Measurements from ENCODE around the gene STRIP1.
"Not testable (repeated sequence)": the region's sequence is repeated elsewhere in the genome, so short reads cannot be mapped to it uniquely, and the experiment has no call there.

Gene STRIP1

GRCh38 chr1:110003747-110004428 is 30.5 kb upstream of the STRIP1 start:
- DNase-seq (peak in 1 of 2 donors; percentile 21), ATAC-seq (peak; percentile 78)
- Mint-ChIP-seq H3K4me3 (peak overlapping the region; percentile 7 to 30), H3K27ac (peak overlapping the region in 1 of 2 donors; percentile 24), H3K4me1 (peaks cover 25% of the 10 kb centered on the region), H3K27me3 (no peaks in the 10 kb centered on the region), H3K9me3 (no peaks in the 10 kb centered on the region)

- H3K4me1 Mint-ChIP-seq: peaks cover 25% of the 10 kb centered on the region
- no peaks in the 10 kb centered on the region for H3K9me3 Mint-ChIP-seq
- no peaks in the 10 kb centered on the region for H3K27me3 Mint-ChIP-seq
- no peak for DNase-seq
- H3K4me3 Mint-ChIP-seq: no peak overlapping the region
- ATAC-seq: no peak
- peak overlapping the region in 1 of 2 donors; percentile 4 for H3K27ac Mint-ChIP-seq
Measured at GRCh38 chr1:110004583-110004982, 29.8 kb upstream of the STRIP1 start.

DNA sequence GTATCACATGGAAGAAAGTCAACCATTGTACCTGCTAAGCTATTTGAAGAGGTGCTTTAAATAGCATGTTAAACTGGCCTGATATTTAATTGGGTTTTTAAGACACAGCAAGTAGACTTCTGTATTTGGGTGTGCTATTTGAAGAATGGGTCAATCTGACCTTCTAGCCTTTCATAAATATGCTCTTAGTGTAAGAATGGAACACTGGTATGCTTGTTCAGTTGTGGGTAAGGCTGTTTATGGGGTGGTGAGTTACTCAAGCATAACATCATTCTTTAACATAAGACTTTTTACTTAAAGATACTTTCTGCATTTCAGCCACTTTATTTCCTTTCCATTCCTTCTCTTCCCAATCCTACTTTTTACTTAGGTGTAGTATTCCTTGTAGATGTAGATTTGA is 28.5 kb upstream of the STRIP1 start:
- H3K4me1 Mint-ChIP-seq: peaks cover 25% of the 10 kb centered on the region
- ATAC-seq (no peak), DNase-seq (no peak)
- H3K27me3 Mint-ChIP-seq: no peaks in the 10 kb centered on the region
- no peak overlapping the region for H3K27ac Mint-ChIP-seq
- no peaks in the 10 kb centered on the region for H3K9me3 Mint-ChIP-seq
- H3K4me3 Mint-ChIP-seq: no peak overlapping the region

DNA sequence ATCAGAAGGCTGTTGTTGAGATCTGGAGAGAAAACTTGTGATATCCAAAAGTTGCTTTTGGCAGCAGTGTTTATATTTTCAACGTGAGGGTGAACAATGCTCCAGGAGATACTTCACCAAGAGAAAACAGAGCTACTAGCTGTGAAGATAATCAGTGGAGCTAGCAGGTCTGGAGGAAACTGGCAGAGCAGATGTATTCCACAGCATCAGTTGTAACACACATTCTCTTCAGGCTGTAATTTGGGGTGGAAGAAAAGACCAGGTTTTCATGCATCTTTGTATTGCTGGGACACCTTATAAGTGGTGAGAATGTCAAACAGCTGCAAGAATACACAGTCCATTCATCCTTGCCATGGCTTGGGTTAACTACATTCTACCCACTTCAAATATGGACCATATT is 27.9 kb upstream of the STRIP1 start:
- Mint-ChIP-seq H3K4me1 (peaks cover 25% of the 10 kb centered on the region), H3K4me3 (no peak overlapping the region), H3K27ac (no peak overlapping the region), H3K27me3 (no peaks in the 10 kb centered on the region), H3K9me3 (no peaks in the 10 kb centered on the region)
- DNase-seq (no peak), ATAC-seq (no peak)

DNA sequence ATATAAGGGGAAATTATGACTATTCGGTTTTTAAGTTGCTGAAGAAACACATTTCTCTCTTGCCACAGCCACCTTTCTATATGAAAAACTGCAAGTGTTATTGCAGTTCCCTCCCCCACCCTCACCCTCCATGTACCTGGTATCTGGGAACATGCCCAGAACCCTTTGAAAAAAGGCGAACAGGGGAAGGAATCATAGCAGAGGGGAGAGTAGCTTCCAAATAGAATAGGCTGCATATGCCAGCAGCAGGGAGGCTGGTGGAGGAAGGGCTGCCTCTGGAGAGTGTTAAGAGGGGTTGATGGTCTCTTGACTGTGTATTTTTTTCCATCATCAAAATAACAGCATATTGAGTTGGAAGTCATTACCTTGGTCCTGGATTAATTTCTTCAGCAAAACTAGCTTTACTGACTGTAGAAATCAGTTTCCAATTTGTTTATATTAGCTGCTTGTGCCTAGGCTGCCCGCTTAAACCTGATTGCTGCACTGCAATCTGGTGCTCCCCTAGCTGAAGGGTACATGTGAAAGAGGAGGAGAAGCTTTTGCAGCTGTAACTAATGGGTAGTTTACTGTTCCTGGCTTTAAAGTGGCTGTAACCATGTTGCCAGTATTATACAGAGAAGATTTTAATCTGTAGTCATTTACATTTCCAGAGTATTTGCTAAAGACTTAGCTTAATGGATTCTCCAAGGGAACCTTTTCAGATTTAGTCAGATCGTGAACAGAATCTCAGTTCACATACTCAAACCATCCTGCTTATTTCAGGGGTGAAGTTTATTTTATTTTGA is 27.2 kb upstream of the STRIP1 start:
- ATAC-seq (no peak), DNase-seq (no peak)
- peaks cover 25% of the 10 kb centered on the region for H3K4me1 Mint-ChIP-seq
- peak overlapping the region in 1 of 2 donors; percentile 57 for H3K27ac Mint-ChIP-seq
- no peak overlapping the region for H3K4me3 Mint-ChIP-seq
- H3K9me3 Mint-ChIP-seq: no peaks in the 10 kb centered on the region
- H3K27me3 Mint-ChIP-seq: no peaks in the 10 kb centered on the region

DNA sequence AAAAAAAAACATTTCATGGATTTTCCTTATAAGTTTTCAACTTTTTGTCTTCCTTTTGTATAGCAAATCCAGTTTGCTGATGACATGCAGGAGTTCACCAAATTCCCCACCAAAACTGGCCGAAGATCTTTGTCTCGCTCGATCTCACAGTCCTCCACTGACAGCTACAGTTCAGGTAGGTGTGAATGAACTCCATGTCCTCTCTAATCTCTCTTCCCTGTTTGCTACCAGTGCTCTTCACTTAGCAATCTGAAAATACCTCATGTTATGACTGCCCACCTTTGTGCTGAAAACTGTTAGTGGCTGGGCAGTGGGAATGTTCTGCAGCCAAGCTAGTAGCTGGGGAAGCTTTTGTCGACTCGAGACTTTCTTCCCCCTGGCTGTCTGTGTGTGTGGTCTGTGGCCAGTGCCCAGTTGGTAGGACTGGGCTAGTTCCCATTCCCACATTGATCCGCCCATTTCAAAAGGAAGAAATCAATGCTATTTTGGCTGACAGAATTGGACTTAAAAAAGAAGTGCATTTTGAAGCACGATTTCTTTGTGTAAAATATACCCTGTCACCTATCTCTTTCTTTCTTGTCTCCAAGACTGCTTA is 25.4 kb upstream of the STRIP1 start:
- Mint-ChIP-seq H3K27me3 (no peaks in the 10 kb centered on the region), H3K9me3 (no peaks in the 10 kb centered on the region), H3K27ac (peak overlapping the region in 1 of 2 donors; percentile 51), H3K4me3 (no peak overlapping the region), H3K4me1 (peaks cover 8% of the 10 kb centered on the region)
- ATAC-seq (no peak), DNase-seq (no peak)

GRCh38 chr1:110011527-110012041 is 22.8 kb upstream of the STRIP1 start:
- ATAC-seq (peak; percentile 86), DNase-seq (peak in 1 of 2 donors; percentile 19)
- Mint-ChIP-seq H3K27ac (no peak overlapping the region), H3K4me1 (no peaks in the 10 kb centered on the region), H3K9me3 (no peaks in the 10 kb centered on the region), H3K4me3 (no peak overlapping the region), H3K27me3 (no peaks in the 10 kb centered on the region)

- ATAC-seq (no peak), DNase-seq (no peak)
- H3K27me3 Mint-ChIP-seq: no peaks in the 10 kb centered on the region
- no peaks in the 10 kb centered on the region for H3K4me1 Mint-ChIP-seq
- H3K27ac Mint-ChIP-seq: no peak overlapping the region
- no peak overlapping the region for H3K4me3 Mint-ChIP-seq
- no peaks in the 10 kb centered on the region for H3K9me3 Mint-ChIP-seq
Measured at GRCh38 chr1:110012100-110012780, 22.2 kb upstream of the STRIP1 start.

- no peak for ATAC-seq
- Mint-ChIP-seq H3K27me3 (no peaks in the 10 kb centered on the region), H3K4me3 (no peak overlapping the region), H3K9me3 (no peaks in the 10 kb centered on the region), H3K4me1 (no peaks in the 10 kb centered on the region), H3K27ac (no peak overlapping the region)
- no peak for DNase-seq
Measured at GRCh38 chr1:110017792-110018191, 16.6 kb upstream of the STRIP1 start.

GRCh38 chr1:110018396-110018795 is 16.0 kb upstream of the STRIP1 start:
- DNase-seq (no peak), ATAC-seq (no peak)
- H3K9me3 Mint-ChIP-seq: no peaks in the 10 kb centered on the region
- H3K4me1 Mint-ChIP-seq: no peaks in the 10 kb centered on the region
- no peaks in the 10 kb centered on the region for H3K27me3 Mint-ChIP-seq
- H3K4me3 Mint-ChIP-seq: no peak overlapping the region
- H3K27ac Mint-ChIP-seq: no peak overlapping the region

GRCh38 chr1:110019770-110020169 is 14.7 kb upstream of the STRIP1 start:
- Mint-ChIP-seq H3K4me1 (no peaks in the 10 kb centered on the region), H3K9me3 (no peaks in the 10 kb centered on the region), H3K27ac (no peak overlapping the region), H3K27me3 (no peaks in the 10 kb centered on the region), H3K4me3 (no peak overlapping the region)
- DNase-seq (no peak), ATAC-seq (no peak)

DNA sequence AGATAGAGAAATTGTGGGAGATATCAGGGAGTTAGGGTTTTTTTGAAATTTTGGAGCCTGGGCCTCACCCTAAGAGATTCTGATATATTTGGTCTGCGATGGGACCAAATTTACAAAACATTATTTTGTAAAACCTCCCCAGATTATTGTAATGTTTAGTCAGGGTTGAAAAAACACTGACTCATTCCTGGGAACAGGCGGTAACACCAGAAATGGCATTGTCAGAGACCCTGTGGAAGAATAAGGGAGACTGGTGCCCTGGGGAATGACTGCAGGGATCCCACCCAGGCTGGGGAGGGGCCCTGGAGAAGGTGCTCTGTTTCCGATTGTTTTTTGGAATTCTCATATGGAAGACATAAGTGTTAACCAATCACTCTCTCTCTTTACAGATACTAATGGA is 13.1 kb upstream of the STRIP1 start:
- no peaks in the 10 kb centered on the region for H3K27me3 Mint-ChIP-seq
- no peaks in the 10 kb centered on the region for H3K9me3 Mint-ChIP-seq
- no peak for DNase-seq
- no peaks in the 10 kb centered on the region for H3K4me1 Mint-ChIP-seq
- ATAC-seq: no peak
- H3K27ac Mint-ChIP-seq: no peak overlapping the region
- no peak overlapping the region for H3K4me3 Mint-ChIP-seq

- Mint-ChIP-seq H3K27me3 (no peaks in the 10 kb centered on the region), H3K4me3 (no peak overlapping the region), H3K9me3 (no peaks in the 10 kb centered on the region), H3K27ac (no peak overlapping the region), H3K4me1 (no peaks in the 10 kb centered on the region)
- ATAC-seq (no peak), DNase-seq (no peak)
Measured at GRCh38 chr1:110024613-110025012, 9.8 kb upstream of the STRIP1 start.

DNA sequence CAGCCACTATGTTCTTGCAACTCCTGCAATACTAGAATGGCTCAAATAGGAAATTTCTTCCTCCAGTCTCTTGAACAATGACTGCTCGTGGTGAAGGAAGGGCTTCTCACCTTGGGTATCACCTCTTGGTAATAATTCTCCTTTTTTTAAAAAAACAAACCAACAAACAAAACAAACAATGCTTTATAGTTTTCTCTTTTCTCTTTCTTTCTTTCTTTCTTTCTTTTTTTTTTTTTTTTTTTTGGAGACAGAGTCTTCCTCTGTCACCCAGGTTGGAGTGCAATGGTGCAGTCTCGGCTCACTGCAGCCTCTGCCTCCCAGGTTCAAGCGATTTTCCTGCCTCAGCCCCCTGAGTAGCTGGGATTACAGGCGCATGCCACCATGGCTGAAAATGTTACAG is 3.7 kb upstream of the STRIP1 start:
- Mint-ChIP-seq H3K4me3 (peak overlapping the region; percentile 84 to 88), H3K27ac (peak overlapping the region; percentile 82 to 96), H3K4me1 (peaks cover 40% of the 10 kb centered on the region)
- not testable (repeated sequence) for DNase-seq, ATAC-seq, H3K27me3 Mint-ChIP-seq, H3K9me3 Mint-ChIP-seq

- no peak overlapping the region for H3K27ac Mint-ChIP-seq
- no peaks in the 10 kb centered on the region for H3K9me3 Mint-ChIP-seq
- peaks cover 50% of the 10 kb centered on the region for H3K4me1 Mint-ChIP-seq
- no peak for ATAC-seq
- no peak for DNase-seq
- no peak overlapping the region for H3K4me3 Mint-ChIP-seq
- no peaks in the 10 kb centered on the region for H3K27me3 Mint-ChIP-seq
Measured at GRCh38 chr1:110032327-110032726, 2.1 kb upstream of the STRIP1 start.

Data from stimulated activated naive CD8-positive, alpha-beta T cell treated with anti-CD3 and anti-CD28 coated beads, Interleukin-15, amount 100 ng/mL, for 72 hours (primary cell).